NOMO-1 treated with DMSO at 0.1 percent for 48 hours (cell line): ENCODE results near the gene HCLS1.

Experiments
- DNase-seq: peaks from one replicate; lab custom pipeline; 2025; ENCODE audit not compliant: unreplicated experiment; lab: John Stamatoyannopoulos, UW

HCLS1 gene

GRCh38 chr3:121658716-121659435 lies 1.8 kb downstream of the HCLS1 start:
- no peak for DNase-seq

DNA sequence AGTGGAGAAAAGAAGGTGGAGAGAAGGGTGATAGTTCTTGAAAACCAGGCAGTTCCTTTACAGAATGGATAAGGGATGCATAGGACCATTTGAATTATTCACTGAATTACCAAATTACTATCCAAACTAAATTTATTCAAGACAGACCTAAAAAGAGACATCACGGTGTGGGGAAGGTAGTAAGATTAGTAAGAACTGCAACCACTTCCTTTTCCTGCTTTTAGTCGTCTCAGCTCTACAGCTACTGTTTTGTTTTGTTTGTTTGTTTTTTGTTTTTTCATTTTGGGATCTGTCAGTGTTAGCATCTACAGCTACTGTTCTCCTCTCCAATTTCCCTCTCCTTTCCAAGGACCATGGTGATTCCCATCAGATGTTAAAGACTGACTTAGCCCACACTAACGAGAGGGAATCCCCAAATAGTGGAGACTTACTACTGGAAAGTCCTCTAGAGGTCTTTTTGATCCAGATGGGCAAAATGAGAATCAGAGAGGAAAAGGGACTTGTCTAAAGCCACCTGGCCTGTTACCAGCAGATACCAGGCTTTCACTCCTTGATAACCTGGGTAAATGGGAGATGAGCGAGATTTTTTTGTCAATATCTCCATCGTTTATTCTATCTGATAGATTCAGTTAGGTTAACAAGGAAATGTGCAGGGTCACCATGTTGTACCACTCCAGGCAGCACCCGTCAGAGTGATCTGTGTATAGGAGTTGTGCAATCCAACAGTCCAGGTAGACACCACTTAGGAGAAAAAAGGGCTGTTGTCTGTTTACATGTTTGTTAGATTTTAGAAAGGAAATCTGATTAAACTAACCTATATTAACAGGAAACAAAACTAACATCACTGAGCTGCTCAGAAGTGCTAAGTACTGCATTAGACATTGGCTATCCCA lies 6.0 kb downstream of the HCLS1 start:
- DNase-seq: no peak

GRCh38 chr3:121651684-121652083 lies 9.0 kb downstream of the HCLS1 start:
- DNase-seq: no peak

DNA sequence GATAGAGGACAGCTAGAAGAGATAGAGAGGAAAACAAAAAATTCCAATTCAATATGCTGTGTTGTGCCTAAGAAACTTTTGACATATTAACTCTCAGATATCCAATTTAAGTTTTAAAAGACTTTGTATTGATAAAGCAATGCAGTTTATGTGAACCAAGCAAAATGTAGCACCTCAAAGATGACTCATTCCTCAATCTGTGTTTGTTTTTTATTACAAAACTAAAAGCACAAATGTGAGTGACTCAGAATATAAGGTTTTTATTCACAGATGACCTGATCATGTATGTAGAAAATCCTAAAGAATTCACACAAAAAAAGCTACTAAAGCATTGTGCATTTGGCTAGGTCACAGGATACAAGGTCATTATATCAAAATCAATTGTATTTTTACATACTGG lies 11.1 kb downstream of the HCLS1 start:
- DNase-seq: no peak

DNA sequence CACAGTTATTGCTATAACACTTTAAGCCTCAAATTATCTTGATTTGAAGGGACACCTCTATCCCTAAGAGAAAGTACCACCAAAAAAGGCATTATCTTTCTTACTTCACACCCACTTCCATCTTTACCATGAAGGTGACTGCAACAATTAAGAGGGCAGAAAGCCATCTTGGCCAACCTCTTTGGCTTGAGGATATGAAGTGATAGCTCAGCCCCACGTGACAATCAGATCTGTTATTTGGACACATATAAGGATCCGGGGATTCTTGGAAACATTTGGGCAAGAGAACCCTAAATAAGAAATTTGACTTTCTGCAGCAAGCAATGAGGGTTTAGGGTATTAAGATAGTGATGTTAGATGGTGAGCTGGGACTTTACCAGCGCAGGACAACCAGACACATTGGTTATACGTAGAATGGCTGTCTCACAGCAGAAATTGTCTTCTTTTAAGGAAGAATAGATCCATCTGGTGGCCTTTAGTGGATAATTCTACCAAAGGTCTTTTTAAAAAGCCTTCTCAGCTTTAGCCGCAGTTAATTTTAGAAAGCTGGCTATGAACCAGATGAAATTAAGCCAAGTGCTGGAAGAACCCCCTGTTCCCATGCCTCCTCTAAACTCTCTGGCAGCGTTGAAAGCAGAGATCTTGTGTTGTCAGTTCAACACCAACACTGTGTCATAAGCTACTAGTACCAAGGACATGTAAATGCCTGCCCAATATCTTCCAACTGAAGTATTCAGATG lies 12.3 kb downstream of the HCLS1 start:
- DNase-seq: no peak

DNA sequence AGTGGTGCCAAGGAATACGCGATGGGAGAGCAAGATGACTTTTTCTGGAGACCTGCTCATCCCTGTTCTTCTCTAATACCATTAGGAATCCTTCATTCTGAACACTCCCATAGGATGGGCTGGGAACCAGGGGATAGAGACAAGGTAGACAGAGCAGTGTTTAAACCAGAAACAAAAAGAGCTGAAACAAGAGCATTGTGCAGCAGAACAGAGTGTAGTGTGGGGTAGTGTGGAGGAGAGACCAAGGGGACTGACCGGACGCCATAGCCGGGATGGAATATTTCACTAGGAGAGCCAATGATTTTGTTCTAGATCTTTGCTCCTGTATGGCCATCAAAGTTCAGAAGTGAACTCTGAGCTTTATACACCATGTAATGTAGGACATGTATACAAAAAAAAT lies 15.6 kb downstream of the HCLS1 start:
- no peak for DNase-seq

DNA sequence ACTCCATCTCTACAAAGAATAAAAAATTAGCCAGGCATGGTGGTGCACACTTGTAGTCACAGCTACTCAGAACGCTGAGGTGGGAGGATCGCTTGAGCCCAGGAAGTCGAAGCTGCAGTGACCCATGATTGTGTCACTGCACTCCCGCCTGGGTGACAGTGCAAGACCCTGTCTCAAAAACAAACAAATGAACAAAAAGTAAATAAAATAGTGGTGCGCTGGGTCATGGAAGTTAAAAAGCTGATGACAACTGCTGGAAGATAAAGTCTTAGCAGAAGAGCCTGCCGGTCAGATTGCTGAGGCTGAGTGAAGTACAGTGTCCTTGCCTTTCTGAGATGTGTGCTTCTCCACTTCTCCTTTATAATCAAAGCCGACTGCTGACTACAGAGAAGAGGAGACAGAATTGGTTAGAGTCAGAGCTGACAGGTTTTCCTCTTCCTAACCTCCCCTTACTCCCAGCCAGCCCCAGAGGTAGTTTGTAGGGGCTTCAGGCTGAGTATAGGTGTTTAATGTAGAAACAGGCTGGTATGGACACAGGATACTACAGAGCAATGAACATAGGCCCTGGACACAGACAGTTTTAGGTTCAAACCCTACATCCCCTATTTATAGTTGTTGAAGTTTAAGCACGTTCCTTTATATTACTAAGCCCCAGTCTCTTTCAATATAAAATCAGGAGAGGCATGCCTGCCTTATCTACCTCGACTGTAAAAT lies 17.9 kb downstream of the HCLS1 start:
- no peak for DNase-seq

DNA sequence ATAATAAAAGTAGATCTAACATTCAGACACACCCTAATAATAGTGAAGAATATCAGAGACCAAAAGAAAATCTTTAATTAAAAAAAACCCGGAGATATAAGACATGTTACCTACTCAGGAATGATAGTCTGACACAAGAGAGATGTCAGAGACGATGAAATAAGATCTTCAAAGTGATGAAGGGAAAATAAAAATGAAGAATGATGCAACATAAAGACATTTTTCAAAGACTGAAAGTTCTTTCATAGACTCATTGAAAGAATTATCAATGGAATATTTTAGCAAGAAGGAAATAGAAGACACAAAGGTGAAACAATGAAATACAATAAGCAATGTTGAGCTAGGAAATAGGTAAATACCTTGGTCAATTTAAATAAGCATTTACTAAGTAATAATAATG lies 19.6 kb downstream of the HCLS1 start:
- no peak for DNase-seq

DNA sequence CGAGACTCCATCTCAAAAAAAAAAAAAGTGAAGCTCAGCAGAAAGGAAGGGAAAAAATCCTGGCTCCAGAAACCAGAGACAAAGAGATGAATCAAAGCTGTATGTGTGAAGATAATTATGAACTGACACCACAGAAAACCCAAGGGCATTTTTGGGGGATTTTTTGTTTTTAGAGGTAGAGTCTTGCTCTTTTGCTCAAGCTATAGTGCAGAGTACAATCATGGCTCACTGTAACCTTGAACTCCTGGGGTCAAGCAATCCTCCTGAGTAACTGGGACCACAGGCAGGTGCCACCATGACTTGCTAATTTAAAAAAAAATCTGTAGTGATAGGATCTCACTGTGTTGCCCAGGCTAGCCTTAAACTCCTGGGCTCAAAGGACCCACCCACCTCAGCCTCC lies 22.8 kb downstream of the HCLS1 start:
- DNase-seq: no peak

DNA sequence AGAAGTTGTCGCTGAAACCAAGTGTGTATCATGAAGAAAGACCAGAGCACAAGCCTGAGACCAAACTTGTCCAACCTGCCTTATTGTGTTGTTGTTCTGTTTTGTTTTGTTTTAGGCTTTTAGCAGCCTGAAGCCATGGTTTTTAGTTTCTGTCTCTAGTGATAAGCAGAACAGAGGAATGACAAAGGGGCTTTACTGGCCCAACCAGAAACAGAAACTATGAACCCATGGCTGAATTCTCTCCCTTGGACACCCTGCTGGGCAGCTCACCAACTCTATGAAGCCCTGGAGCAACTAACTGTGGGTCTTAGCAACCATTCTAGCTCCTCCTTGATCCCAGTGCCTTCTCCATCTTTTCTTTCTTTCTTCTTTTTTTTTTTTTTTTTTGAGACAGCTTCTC lies 30.3 kb downstream of the HCLS1 start:
- DNase-seq: no peak

GRCh38 chr3:121629601-121630000 lies 31.1 kb downstream of the HCLS1 start:
- DNase-seq: no peak

- DNase-seq: no peak
These were observed 33.1 kb downstream of the HCLS1 start for GRCh38 chr3:121627622-121628021.

DNA sequence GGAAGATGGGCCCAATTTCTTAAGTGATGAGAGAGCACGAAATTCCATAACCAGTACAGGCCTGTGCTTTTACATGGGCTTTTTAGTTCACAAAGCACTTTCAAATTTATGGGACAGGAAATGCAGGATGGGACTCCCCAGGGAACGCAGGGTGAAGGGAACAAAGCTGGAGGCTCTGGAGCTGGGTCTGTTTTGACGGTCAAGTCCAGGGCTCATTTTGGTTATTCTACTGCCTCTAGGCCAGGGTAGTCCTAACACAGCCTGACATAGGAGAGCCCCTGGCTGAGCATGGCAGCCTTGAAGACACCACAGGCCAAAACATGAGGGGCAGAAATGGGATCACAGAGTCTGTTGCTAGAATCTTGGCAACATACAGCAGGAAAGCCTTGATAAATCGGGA lies 33.5 kb downstream of the HCLS1 start:
- no peak for DNase-seq

GRCh38 chr3:121626495-121626894 lies 34.2 kb downstream of the HCLS1 start:
- DNase-seq: no peak

GRCh38 chr3:121624147-121624899 lies 36.4 kb downstream of the HCLS1 start:
- no peak for DNase-seq

- DNase-seq: no peak
These were observed 39.2 kb downstream of the HCLS1 start for GRCh38 chr3:121621491-121621890.

- DNase-seq: no peak
These were observed 41.0 kb downstream of the HCLS1 start for GRCh38 chr3:121619691-121620090.

GRCh38 chr3:121606106-121606505 lies 54.6 kb downstream of the HCLS1 start:
- DNase-seq: no peak

DNA sequence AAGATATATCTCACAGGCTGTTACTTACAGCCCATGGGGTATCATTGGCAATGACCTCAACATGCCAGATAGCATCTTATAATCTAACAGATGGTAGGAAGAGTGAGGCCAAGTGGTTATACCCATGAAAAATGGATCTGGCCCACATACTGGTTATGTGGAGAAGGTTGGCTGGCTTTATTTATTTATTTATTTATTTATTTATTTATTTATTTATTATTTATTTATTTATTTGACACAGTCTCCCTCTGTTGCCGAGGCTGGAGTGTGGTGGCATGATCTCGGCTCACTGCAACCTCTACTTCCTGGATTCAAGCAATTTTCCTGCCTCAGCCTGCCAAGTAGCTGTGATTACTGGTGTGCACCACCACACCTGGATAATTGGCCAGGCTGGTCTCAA lies 55.9 kb downstream of the HCLS1 start:
- DNase-seq: no peak

- no peak for DNase-seq
These were observed 59.4 kb downstream of the HCLS1 start for GRCh38 chr3:121601212-121601812.
